Endothelial cell of umbilical vein (primary cell): Measurements from ENCODE around the gene UPP2. TPM values are rescaled to one million over a fixed set of nuclear protein-coding genes. Genes with fewer than 3 reads are reported as not detected.
A peak's percentile ranks its signal among the peaks of the same experiment; 100 is the strongest.

ENCODE experiments used
- BruUV-seq: library from RNA; stranded (reverse); fragments of 400-500 nt; replicated peaks from 2 replicates; lab custom pipeline; 2021; lab: Mats Ljungman, UMichigan
- CTCF ChIA-PET: fragments of 300-600, 350-600 bp; sonication (Branson Sonifier 250); formaldehyde crosslinking; loops from one replicate; lab custom pipeline; 2021; ENCODE audit warnings: antibody characterized with exemption, inconsistent platforms; lab: Charles Lee
- POLR2A ChIA-PET: fragments of 300-600, 350-600 bp; sonication (Branson Sonifier 250); formaldehyde crosslinking; loops from one replicate; lab custom pipeline; 2021; ENCODE audit warnings: antibody characterized with exemption, inconsistent platforms; lab: Charles Lee
- DNase-seq: peaks from one replicate; pipeline ENCODE4 v3.0.0-alpha.2; 2011; ENCODE audit warnings: low read depth, low spot score
- FAIRE-seq: peaks from 2 replicates; lab custom pipeline; 2011; peaks lifted over from hg19 to GRCh38; lab: Jason Lieb, UNC
- H2AFZ ChIP-seq: 2 replicates; pipeline ENCODE4 v1.6.0; 2012; ENCODE audit warnings: low read depth, low read length, control low read depth, inconsistent platforms
- H3K27ac ChIP-seq: 2 replicates; pipeline ENCODE4 v1.5.1; 2011; ENCODE audit warnings: low read depth, mild to moderate bottlenecking, control low read depth, low read length, moderate library complexity; ENCODE audit not compliant: insufficient read depth
- H3K27me3 ChIP-seq, 2 experiments: 2 replicates each; pipeline versions ENCODE4 v1.6.0 to v1.6.1; 2011; ENCODE audit warnings: low read length in 2 of 2, mixed read lengths in 1 of 2; ENCODE audit not compliant: control insufficient read depth in 2 of 2, insufficient read depth in 2 of 2
- H3K36me3 ChIP-seq, 2 experiments: 2 replicates in 1 of 2; 3 replicates in 1 of 2; pipeline ENCODE4 v1.5.1; 2011; ENCODE audit warnings: low read length in 2 of 2, mild to moderate bottlenecking in 1 of 2, moderate library complexity in 1 of 2; ENCODE audit not compliant: control insufficient read depth in 2 of 2, insufficient read depth in 2 of 2; ENCODE audit errors: extremely low read depth in 1 of 2
- H3K4me1 ChIP-seq: 3 replicates; pipeline ENCODE4 v1.5.1; 2011; ENCODE audit warnings: mild to moderate bottlenecking, low read length; ENCODE audit not compliant: control insufficient read depth, insufficient read depth; ENCODE audit errors: extremely low read depth
- H3K4me2 ChIP-seq: 2 replicates; pipeline ENCODE4 v1.6.1; 2011; ENCODE audit warnings: low read length, control low read depth, mixed read lengths; ENCODE audit not compliant: insufficient read depth
- H3K4me3 ChIP-seq, 3 experiments: fragments of 200-600 bp in 1 of 3; sonication (generic), shearing (Covaris generic) in 1 of 3; replicated peaks in 1 of 3; 2 replicates each; pipeline ENCODE4 v1.5.1; 2011 to 2016; ENCODE audit warnings: control low read depth in 3 of 3, low read length in 3 of 3, mild to moderate bottlenecking in 2 of 3, inconsistent platforms in 1 of 3, low read depth in 1 of 3, moderate library complexity in 1 of 3; ENCODE audit not compliant: insufficient read depth in 1 of 3
- H3K79me2 ChIP-seq: 2 replicates; pipeline ENCODE4 v1.6.0; 2012; ENCODE audit warnings: low read length, inconsistent platforms; ENCODE audit not compliant: control insufficient read depth, insufficient read depth
- H3K9ac ChIP-seq: replicated peaks from 2 replicates; pipeline ENCODE3; 2011; ENCODE audit warnings: low read length, control low read depth; ENCODE audit not compliant: insufficient read depth; ENCODE audit errors: extremely low read depth
- H3K9me1 ChIP-seq: replicated peaks from 3 replicates; pipeline ENCODE4 v1.6.0; 2011; ENCODE audit warnings: mild to moderate bottlenecking, low read length; ENCODE audit not compliant: control insufficient read depth, insufficient read depth; ENCODE audit errors: extremely low read depth
- H3K9me3 ChIP-seq: replicated peaks from 2 replicates; pipeline ENCODE4 v1.5.1; 2012; ENCODE audit warnings: low read length, inconsistent platforms; ENCODE audit not compliant: control insufficient read depth, insufficient read depth
- H4K20me1 ChIP-seq: replicated peaks from 2 replicates; pipeline ENCODE3; 2011; ENCODE audit warnings: mild to moderate bottlenecking, low read length; ENCODE audit not compliant: control insufficient read depth, insufficient read depth; ENCODE audit errors: extremely low read depth
- EZH2 ChIP-seq: IDR thresholded peaks from 2 replicates; pipeline ENCODE4 v1.6.1; 2012; ENCODE audit warnings: borderline replicate concordance, low read depth, mild to moderate bottlenecking, moderate library complexity, low read length, inconsistent platforms; ENCODE audit not compliant: severe bottlenecking
- FOS ChIP-seq: IDR thresholded peaks from 2 replicates; pipeline ENCODE4 v1.6.1; 2011; ENCODE audit warnings: mild to moderate bottlenecking, low read length, moderate library complexity, borderline replicate concordance; ENCODE audit not compliant: insufficient read depth
- GATA2 ChIP-seq: IDR thresholded peaks from 2 replicates; pipeline ENCODE4 v1.7.0; 2011; ENCODE audit warnings: low read depth, mild to moderate bottlenecking, moderate library complexity, mixed read lengths, low read length; ENCODE audit not compliant: insufficient read length, insufficient read depth
- JUN ChIP-seq: IDR thresholded peaks from 2 replicates; pipeline ENCODE4 v1.6.1; 2011; ENCODE audit warnings: borderline replicate concordance, low read depth; ENCODE audit not compliant: insufficient read length, insufficient read depth
- MYC ChIP-seq: IDR thresholded peaks from one replicate; pipeline ENCODE4 v1.6.1; 2011; ENCODE audit warnings: mild to moderate bottlenecking, low read depth, low read length
- POLR2AphosphoS5 ChIP-seq: IDR thresholded peaks from 2 replicates; pipeline ENCODE4 v1.6.1; 2012; ENCODE audit warnings: low read depth, mild to moderate bottlenecking, control low read depth, low read length, moderate library complexity; ENCODE audit not compliant: insufficient read depth
- dilution Hi-C: fragments of 300-500 bp; cut with MboI; formaldehyde crosslinking; loops from one replicate; pipeline ENCODE4 v1.15.0; 2019; ENCODE audit warnings: low sequenced_read_pairs; ENCODE audit not compliant: extremely low pct_ligation_motif_present
- intact Hi-C: fragments of 100-400 bp; cut with micrococcal nuclease; formaldehyde crosslinking; loops from one replicate; pipeline ENCODE4 v1.10.0; 2022
- polyA plus RNA-seq, 4 experiments: library from polyadenylated mRNA; depleted of rRNA in 3 of 4; stranded (reverse) in 3 of 4; unstranded in 1 of 4; fragments of >200 nt; gene quantifications; 2 replicates each; pipeline versions ENCODE4 v1.2.1 to v1.2.3, GENCODE V29; 2011 to 2012; ENCODE audit warnings: missing spikeins in 1 of 4
- total RNA-seq: library from RNA; stranded (reverse); gene quantifications from 2 replicates; pipeline ENCODE4 v1.2.3, GENCODE V29; 2021
- TF ChIP-seq, protein P1 (sequence below), 2 donors: IDR thresholded peaks; 1 replicate in 1 of 2; 2 replicates in 1 of 2; pipeline ENCODE4 v1.5.1; 2011; ENCODE audit warnings: low read length in 2 of 2, mild to moderate bottlenecking in 2 of 2, moderate library complexity in 2 of 2, control low read depth in 1 of 2, inconsistent platforms in 1 of 2, low read depth in 1 of 2; ENCODE audit not compliant: insufficient read depth in 1 of 2; ENCODE audit errors: extremely low read depth in 1 of 2
- TF ChIP-seq, protein P2 (sequence below): IDR thresholded peaks from 2 replicates; pipeline ENCODE4 v1.6.1; 2011; ENCODE audit not compliant: insufficient read depth, insufficient read length

UPP2 gene
- total and polyA plus RNA-seq, 2 donors (not counting 3 experiments of a cell fraction or from before 2014, with no cell fraction given): not detected

DNA sequence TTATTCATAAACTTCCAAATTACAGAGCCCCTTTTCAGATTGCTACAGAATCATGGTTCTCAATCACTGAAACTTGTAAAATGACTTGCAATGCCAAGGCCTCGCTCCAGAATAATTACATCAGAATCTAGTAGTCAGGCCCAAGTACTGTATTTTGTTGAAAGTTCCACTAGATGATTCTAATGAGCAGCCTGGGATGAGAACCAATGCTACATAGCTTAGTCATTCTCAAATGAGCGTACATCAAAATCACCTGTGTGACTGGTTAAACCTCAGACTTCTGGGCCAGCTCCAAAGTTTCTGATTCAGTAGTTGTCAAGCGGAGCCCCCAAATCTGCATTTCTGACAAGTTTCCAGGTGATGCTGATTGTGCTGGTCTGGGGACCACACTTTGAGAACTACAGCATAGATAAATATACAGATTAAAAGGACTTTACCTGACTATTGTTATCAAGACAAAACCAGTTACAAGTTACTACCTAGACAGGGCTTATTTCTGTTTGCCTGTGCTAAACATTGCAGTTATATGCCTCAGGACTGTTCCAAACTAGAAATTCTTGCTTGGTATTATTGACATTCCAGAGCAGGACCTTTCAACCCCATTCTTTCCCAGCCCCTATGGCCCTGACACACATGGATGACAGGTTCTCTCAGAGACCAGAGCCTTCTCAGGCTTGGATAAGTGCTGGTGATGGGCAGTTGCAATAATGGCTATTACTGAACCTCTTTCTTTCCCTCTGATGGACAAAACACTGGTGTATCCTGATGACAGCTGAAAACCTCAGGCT lies 83.1 kb downstream of the UPP2 start:
- Histone ChIP-seq H3K4me3 (no peak overlapping the region), H3K9ac (no peak overlapping the region), H3K9me3 (no peaks in the 10 kb centered on the region), H3K4me1 (peaks cover 7% of the 10 kb centered on the region), H3K9me1 (no peaks in the 10 kb centered on the region), H3K36me3 (no peaks in the 10 kb centered on the region), H4K20me1 (no peaks in the 10 kb centered on the region), H3K4me2 (no peak overlapping the region), H3K27me3 (peaks cover 19 to 21% of the 10 kb centered on the region in 2 experiments), H3K27ac (no peak overlapping the region), H3K79me2 (no peaks in the 10 kb centered on the region), H2AFZ (no peak overlapping the region)
- dilution Hi-C loops: no loop called here
- CTCF ChIA-PET: interaction anchor here (1.0 to 1.1 kb wide), 3 partner anchors 30 to 570 kb away, joined by 3 read pairs; partner anchors contain the start of genes CCDC148 and PKP4
- POLR2A ChIA-PET: no interaction called here
- no TSS peak for BruUV-seq
- no peak for DNase-seq
- intact Hi-C loops: no loop called here
- FAIRE-seq: peak; percentile 50
- no peak for TF ChIP-seq POLR2AphosphoS5
- TF ChIP-seq, protein P1, sequence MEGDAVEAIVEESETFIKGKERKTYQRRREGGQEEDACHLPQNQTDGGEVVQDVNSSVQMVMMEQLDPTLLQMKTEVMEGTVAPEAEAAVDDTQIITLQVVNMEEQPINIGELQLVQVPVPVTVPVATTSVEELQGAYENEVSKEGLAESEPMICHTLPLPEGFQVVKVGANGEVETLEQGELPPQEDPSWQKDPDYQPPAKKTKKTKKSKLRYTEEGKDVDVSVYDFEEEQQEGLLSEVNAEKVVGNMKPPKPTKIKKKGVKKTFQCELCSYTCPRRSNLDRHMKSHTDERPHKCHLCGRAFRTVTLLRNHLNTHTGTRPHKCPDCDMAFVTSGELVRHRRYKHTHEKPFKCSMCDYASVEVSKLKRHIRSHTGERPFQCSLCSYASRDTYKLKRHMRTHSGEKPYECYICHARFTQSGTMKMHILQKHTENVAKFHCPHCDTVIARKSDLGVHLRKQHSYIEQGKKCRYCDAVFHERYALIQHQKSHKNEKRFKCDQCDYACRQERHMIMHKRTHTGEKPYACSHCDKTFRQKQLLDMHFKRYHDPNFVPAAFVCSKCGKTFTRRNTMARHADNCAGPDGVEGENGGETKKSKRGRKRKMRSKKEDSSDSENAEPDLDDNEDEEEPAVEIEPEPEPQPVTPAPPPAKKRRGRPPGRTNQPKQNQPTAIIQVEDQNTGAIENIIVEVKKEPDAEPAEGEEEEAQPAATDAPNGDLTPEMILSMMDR (IDR thresholded peaks at IDR 0.05; ENCODE audit: extremely low read depth in 1 of 2, insufficient read depth in 1 of 2, low read depth in 1 of 2, low read length in 2 of 2): no peak
- TF ChIP-seq EZH2: no peak
- no peak for TF ChIP-seq JUN
- no peak for TF ChIP-seq FOS
- no peak for TF ChIP-seq GATA2
- TF ChIP-seq, protein P2, sequence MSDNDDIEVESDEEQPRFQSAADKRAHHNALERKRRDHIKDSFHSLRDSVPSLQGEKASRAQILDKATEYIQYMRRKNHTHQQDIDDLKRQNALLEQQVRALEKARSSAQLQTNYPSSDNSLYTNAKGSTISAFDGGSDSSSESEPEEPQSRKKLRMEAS: no peak
- TF ChIP-seq MYC: no peak

Other genes with a start within 250 kb of the UPP2 start
- gene ACVR1, start 225.5 kb upstream of the UPP2 start, total RNA-seq: 33.6 and 38.3 TPM in 2 replicates
- gene ACVR1, start 225.5 kb upstream of the UPP2 start, polyA plus RNA-seq: 16.7 and 24.8 TPM in 2 replicates